Measurements from ENCODE around the gene GAREM1.
"Not testable (repeated sequence)": the region's sequence is repeated elsewhere in the genome, so short reads cannot be mapped to it uniquely, and the experiment has no call there.

GAREM1 gene

DNA sequence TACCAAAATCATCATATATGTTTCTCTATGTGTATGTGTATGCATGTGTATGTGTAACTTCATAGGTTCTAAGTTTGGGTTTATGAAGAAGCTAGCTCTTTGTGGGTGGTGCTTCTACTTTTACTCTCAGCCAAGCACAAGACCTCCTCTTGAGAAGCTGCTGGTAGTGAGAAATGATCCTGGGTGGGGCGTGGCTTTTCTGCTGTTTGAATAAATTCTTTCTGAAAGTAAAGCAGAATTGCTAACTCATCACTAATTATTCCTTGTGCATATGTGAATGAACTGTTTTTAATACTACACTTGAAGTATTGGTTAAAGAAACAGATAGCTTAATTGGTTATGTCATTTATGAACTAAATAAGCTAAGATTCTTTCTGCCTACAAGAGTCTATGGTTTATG, 7.6 kb upstream of the GAREM1 start:
- Histone ChIP-seq H3K27me3 (ENCODE audit: control insufficient read depth, insufficient read depth, low read length, poor library complexity, severe bottlenecking) (no peaks in the 10 kb centered on the region), H3K4me1 (ENCODE audit: control insufficient read depth, insufficient read depth, low read length) (peaks cover 10% of the 10 kb centered on the region), H3K9me3 (ENCODE audit: control insufficient read depth, low read length) (no peaks in the 10 kb centered on the region), H3K36me3 (ENCODE audit: control insufficient read depth, insufficient read depth, low read length) (no peaks in the 10 kb centered on the region), H3K4me3 (ENCODE audit: insufficient read depth, low read depth, low read length) (no peak overlapping the region), H3K27ac (ENCODE audit: insufficient read depth, low read depth, low read length, poor library complexity, severe bottlenecking) (no peak overlapping the region)
- no CpG with 5 or more reads among the region's 1 CpG for WGBS, 2 experiments

DNA sequence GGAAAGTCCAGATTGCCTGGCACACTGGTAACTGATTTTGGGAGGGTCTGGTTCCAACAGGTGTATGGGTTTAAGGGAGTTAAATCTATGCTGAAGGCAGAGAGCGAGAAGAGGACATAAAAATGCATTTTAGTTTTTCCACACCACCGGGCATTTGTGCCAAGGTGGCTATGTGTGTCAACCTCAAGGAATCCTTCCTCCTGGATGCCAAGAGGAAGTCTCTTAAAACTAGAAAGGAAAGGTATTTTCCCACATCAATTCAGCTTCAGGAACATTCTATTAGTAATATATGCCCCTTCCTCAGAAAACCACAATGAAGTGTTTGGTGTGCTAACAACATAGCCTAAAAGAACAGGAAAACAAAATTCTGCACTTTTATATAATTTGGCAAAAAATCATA, 5.4 kb upstream of the GAREM1 start:
- Histone ChIP-seq H3K27me3 (ENCODE audit: control insufficient read depth, insufficient read depth, low read length, poor library complexity, severe bottlenecking) (peaks cover 16% of the 10 kb centered on the region), H3K27ac (ENCODE audit: insufficient read depth, low read depth, low read length, poor library complexity, severe bottlenecking) (no peak overlapping the region), H3K9me3 (ENCODE audit: control insufficient read depth, low read length) (no peaks in the 10 kb centered on the region), H3K4me1 (ENCODE audit: control insufficient read depth, insufficient read depth, low read length) (peaks cover 10% of the 10 kb centered on the region), H3K36me3 (ENCODE audit: control insufficient read depth, insufficient read depth, low read length) (no peaks in the 10 kb centered on the region), H3K4me3 (ENCODE audit: insufficient read depth, low read depth, low read length) (no peak overlapping the region)
- 96 to 97% methylated on average over 2 of the region's 2 CpGs for WGBS, 2 experiments

- not testable (repeated sequence) for H3K36me3 ChIP-seq (ENCODE audit: control insufficient read depth, insufficient read depth, low read length); H3K4me3 ChIP-seq (ENCODE audit: insufficient read depth, low read depth, low read length); H3K27ac ChIP-seq (ENCODE audit: insufficient read depth, low read depth, low read length, poor library complexity, severe bottlenecking); H3K9me3 ChIP-seq (ENCODE audit: control insufficient read depth, low read length)
- peaks cover 16% of the 10 kb centered on the region for H3K27me3 ChIP-seq (ENCODE audit: control insufficient read depth, insufficient read depth, low read length, poor library complexity, severe bottlenecking)
- peaks cover 10% of the 10 kb centered on the region for H3K4me1 ChIP-seq (ENCODE audit: control insufficient read depth, insufficient read depth, low read length)
- WGBS, 2 experiments: 86 to 87% methylated on average over 12 of the region's 12 CpGs
Measured at GRCh38 chr18:32475069-32475468, 4.4 kb upstream of the GAREM1 start.

DNA sequence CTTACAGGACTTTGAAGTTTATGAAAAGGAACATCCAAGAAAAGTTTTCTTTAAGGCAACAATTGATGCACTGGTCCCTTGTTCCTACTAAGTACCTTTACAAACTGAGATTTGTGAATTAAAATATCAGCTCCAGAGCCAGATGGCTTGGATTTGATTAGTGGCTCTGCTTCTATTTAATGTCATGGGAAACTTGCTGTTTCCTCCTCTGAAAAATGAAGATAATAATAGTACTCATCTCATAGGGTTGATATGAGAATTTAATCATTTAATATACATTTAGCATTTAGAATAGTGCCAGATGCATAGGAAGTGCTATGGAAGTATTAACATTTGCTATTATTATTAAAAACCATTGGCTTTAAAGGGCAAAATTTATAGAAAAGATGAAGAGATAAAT, 2.6 kb upstream of the GAREM1 start:
- H3K36me3 ChIP-seq (ENCODE audit: control insufficient read depth, insufficient read depth, low read length): no peaks in the 10 kb centered on the region

DNA sequence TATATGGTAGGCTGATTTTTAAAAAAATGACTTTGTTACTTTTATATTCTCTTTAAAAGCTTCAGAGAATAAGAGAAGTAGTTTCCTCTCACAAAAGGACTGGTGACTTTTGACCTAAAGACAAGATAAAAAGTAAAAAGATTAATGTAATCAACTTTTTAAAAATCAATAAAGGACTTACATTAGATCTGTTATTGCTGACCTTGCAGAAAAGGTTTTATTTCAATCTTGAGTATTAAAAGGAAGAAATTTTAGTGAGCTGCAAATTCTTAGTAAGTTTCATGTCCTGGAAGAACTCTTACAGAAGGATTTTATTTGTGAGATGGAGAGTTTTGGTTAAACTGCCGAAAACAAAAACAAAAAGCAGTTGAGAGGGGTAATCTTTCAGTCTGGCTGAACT, 2.2 kb upstream of the GAREM1 start:
- Histone ChIP-seq H3K27me3 (ENCODE audit: control insufficient read depth, insufficient read depth, low read length, poor library complexity, severe bottlenecking) (peaks cover 20% of the 10 kb centered on the region), H3K4me3 (ENCODE audit: insufficient read depth, low read depth, low read length) (no peak overlapping the region), H3K9me3 (ENCODE audit: control insufficient read depth, low read length) (no peaks in the 10 kb centered on the region), H3K36me3 (ENCODE audit: control insufficient read depth, insufficient read depth, low read length) (no peaks in the 10 kb centered on the region), H3K4me1 (ENCODE audit: control insufficient read depth, insufficient read depth, low read length) (peaks cover 5% of the 10 kb centered on the region), H3K27ac (ENCODE audit: insufficient read depth, low read depth, low read length, poor library complexity, severe bottlenecking) (no peak overlapping the region)
- WGBS, 2 experiments: 0 to 4% methylated on average over 1 of the region's 1 CpG

More for the DNA sequence above, 2.6 kb upstream of the GAREM1 start:
- no peaks in the 10 kb centered on the region for H3K9me3 ChIP-seq (ENCODE audit: control insufficient read depth, low read length)
- peaks cover 8% of the 10 kb centered on the region for H3K4me1 ChIP-seq (ENCODE audit: control insufficient read depth, insufficient read depth, low read length)
- no peak overlapping the region for H3K4me3 ChIP-seq (ENCODE audit: insufficient read depth, low read depth, low read length)
- peaks cover 20% of the 10 kb centered on the region for H3K27me3 ChIP-seq (ENCODE audit: control insufficient read depth, insufficient read depth, low read length, poor library complexity, severe bottlenecking)
- no peak overlapping the region for H3K27ac ChIP-seq (ENCODE audit: insufficient read depth, low read depth, low read length, poor library complexity, severe bottlenecking)

- Histone ChIP-seq H3K27me3 (ENCODE audit: control insufficient read depth, insufficient read depth, low read length, poor library complexity, severe bottlenecking) (peaks cover 20% of the 10 kb centered on the region), H3K27ac (ENCODE audit: insufficient read depth, low read depth, low read length, poor library complexity, severe bottlenecking) (peak overlapping the region; percentile 67), H3K4me1 (ENCODE audit: control insufficient read depth, insufficient read depth, low read length) (peaks cover 5% of the 10 kb centered on the region), H3K36me3 (ENCODE audit: control insufficient read depth, insufficient read depth, low read length) (no peaks in the 10 kb centered on the region), H3K9me3 (ENCODE audit: control insufficient read depth, low read length) (no peaks in the 10 kb centered on the region), H3K4me3 (ENCODE audit: insufficient read depth, low read depth, low read length) (peak overlapping the region; percentile 79)
- 0% methylated on average over 47 of the region's 47 CpGs for WGBS, 2 experiments
Measured at GRCh38 chr18:32470460-32470713, 295 bp downstream of the GAREM1 start.

DNA sequence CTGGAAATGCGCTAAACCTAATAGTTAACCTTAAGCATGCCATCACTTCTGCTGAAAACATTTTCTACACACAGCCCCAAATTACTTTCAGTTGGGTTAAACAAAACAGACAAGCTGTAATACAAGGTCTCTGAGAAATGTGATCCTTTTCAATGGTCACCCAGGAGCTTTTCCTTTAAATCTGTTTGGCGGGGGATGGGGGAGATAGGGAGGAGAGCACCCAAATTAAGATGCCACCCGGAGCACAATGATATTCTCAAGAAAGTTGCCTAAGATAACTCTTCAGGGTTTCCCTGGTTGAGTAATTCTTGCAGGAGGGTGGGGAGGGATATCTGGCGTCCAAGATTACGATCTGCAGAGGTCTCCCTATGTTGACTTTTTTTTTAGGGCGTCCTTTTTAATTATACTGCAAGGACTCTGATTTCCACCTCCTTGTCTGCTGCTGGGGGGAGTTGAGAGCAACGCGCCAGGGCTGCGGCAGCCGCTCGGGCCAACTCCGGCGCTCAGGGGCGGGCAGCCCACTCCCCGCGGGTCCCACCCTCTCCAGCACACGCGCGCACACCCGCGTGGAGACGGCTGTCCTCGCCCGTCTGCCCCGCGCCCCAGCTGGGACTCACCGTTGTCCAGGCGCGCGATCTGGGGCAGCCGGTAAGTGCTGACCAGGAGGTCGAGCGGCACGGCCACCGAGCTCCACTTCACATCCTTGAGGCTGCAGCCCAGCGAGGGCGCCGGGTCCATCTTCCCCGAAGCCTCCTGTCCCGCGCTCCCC, 807 bp downstream of the GAREM1 start:
- 1% methylated on average over 41 of the region's 41 CpGs for WGBS, 2 experiments
- H3K9me3 ChIP-seq (ENCODE audit: control insufficient read depth, low read length): no peaks in the 10 kb centered on the region
- H3K36me3 ChIP-seq (ENCODE audit: control insufficient read depth, insufficient read depth, low read length): no peaks in the 10 kb centered on the region
- peak overlapping the region; percentile 31 for H3K27ac ChIP-seq (ENCODE audit: insufficient read depth, low read depth, low read length, poor library complexity, severe bottlenecking)
- peaks cover 5% of the 10 kb centered on the region for H3K4me1 ChIP-seq (ENCODE audit: control insufficient read depth, insufficient read depth, low read length)
- H3K4me3 ChIP-seq (ENCODE audit: insufficient read depth, low read depth, low read length): peak overlapping the region; percentile 79
- peaks cover 20% of the 10 kb centered on the region for H3K27me3 ChIP-seq (ENCODE audit: control insufficient read depth, insufficient read depth, low read length, poor library complexity, severe bottlenecking)

DNA sequence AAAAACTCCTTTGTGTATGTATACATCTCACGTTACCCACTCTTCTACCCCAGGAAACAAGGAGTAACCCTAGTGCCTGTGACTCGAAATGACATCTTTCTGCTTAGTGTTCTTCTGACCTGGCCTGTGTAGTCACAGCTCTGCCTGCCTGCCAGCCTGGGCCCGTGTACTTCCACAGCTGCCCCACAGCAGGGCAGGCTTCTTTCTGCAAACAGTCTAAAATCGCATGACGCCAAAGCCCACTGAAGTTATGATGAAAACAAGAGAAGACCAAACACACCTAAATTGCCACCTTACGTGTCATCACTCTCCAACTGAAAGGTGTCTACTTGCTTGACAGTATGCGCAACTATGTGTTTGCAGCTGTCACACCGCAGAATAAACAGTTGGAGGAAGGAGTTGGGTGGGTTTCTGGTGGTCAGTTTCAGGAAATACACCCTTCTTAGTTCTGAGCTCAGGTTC, 1.5 kb downstream of the GAREM1 start:
- Histone ChIP-seq H3K27ac (ENCODE audit: insufficient read depth, low read depth, low read length, poor library complexity, severe bottlenecking) (no peak overlapping the region), H3K4me3 (ENCODE audit: insufficient read depth, low read depth, low read length) (peak overlapping the region; percentile 79), H3K9me3 (ENCODE audit: control insufficient read depth, low read length) (no peaks in the 10 kb centered on the region), H3K4me1 (ENCODE audit: control insufficient read depth, insufficient read depth, low read length) (peaks cover 5% of the 10 kb centered on the region), H3K27me3 (ENCODE audit: control insufficient read depth, insufficient read depth, low read length, poor library complexity, severe bottlenecking) (peaks cover 20% of the 10 kb centered on the region), H3K36me3 (ENCODE audit: control insufficient read depth, insufficient read depth, low read length) (no peaks in the 10 kb centered on the region)
- WGBS, 2 experiments: 28 to 34% methylated on average over 8 of the region's 8 CpGs

DNA sequence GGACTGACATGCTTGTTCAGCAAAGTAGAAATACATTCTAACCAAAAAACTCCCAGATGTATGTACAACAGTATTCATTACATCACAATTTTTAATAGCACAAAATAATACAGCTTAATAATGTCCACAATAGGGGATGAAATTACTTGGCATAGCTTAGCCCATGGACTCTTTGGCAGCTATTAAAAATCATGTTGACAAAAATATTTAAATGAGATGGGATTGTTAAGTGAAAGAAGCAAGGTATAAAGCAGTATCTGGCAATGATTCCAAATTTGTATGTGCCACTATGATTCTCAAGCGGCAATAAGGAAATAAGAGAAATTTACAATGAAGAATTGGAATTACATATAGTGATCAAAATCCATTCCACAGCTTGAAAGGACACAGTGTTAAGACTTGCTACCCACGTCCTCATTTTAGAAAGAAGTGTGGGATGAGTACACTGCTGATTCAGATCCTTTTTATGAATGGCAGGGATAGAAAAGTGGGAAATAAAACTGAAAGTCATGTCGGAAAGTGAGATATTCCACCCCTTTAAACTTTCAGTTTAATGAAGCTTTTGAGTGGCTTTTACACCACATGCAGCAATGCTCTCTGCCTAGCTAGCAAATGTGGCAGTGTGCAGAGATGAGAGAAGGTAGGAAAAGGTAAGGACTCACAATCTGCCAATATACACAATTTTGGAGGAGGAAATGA, 2.4 kb downstream of the GAREM1 start:
- H3K4me3 ChIP-seq (ENCODE audit: insufficient read depth, low read depth, low read length): no peak overlapping the region
- WGBS, 2 experiments: 56 to 61% methylated on average over 3 of the region's 3 CpGs
- peaks cover 5% of the 10 kb centered on the region for H3K4me1 ChIP-seq (ENCODE audit: control insufficient read depth, insufficient read depth, low read length)

DNA sequence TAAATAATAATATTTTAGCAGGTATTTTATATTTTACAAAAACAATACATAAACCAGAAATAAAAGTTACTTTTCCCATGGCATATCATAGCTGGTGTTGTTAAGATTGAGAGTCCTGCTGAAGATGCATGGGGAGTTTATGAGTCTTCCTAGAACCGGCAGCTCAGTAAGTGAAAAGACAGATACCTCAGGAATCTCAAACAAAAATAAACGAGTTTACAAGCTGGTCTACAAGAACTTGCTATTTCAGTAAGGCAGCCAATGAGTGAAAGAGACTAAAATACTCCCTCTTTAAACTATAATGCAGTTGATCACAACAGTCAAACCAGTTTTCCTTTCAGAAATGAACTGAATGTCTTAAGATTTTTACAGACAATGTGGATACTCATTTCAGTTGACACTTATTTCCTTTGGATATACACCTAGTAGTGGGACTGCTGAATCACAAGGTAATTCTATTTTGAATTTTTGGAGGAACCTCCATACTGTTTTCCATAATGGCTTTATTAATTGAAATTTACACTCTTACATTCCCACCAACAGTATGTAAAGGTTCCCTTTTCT, 8.9 kb downstream of the GAREM1 start:
- Histone ChIP-seq H3K4me3 (ENCODE audit: insufficient read depth, low read depth, low read length) (no peak overlapping the region), H3K4me1 (ENCODE audit: control insufficient read depth, insufficient read depth, low read length) (no peaks in the 10 kb centered on the region), H3K9me3 (ENCODE audit: control insufficient read depth, low read length) (no peaks in the 10 kb centered on the region), H3K27me3 (ENCODE audit: control insufficient read depth, insufficient read depth, low read length, poor library complexity, severe bottlenecking) (no peaks in the 10 kb centered on the region), H3K27ac (ENCODE audit: insufficient read depth, low read depth, low read length, poor library complexity, severe bottlenecking) (no peak overlapping the region), H3K36me3 (ENCODE audit: control insufficient read depth, insufficient read depth, low read length) (no peaks in the 10 kb centered on the region)
- 91 to 96% methylated on average over 2 of the region's 2 CpGs for WGBS, 2 experiments

More for the DNA sequence above, 2.4 kb downstream of the GAREM1 start:
- H3K27ac ChIP-seq (ENCODE audit: insufficient read depth, low read depth, low read length, poor library complexity, severe bottlenecking): no peak overlapping the region
- no peaks in the 10 kb centered on the region for H3K36me3 ChIP-seq (ENCODE audit: control insufficient read depth, insufficient read depth, low read length)
- peaks cover 20% of the 10 kb centered on the region for H3K27me3 ChIP-seq (ENCODE audit: control insufficient read depth, insufficient read depth, low read length, poor library complexity, severe bottlenecking)
- no peaks in the 10 kb centered on the region for H3K9me3 ChIP-seq (ENCODE audit: control insufficient read depth, low read length)

Data from ectodermal cell (in vitro differentiated cells).